ENCODE data around the gene SUN1. TPM values are rescaled to one million over a fixed set of nuclear protein-coding genes. Genes with fewer than 3 reads are reported as not detected.
"Not testable (repeated sequence)": the region's sequence is repeated elsewhere in the genome, so short reads cannot be mapped to it uniquely, and the experiment has no call there.

SUN1 gene
- total RNA-seq, 2 experiments from 2014 or later, result 67.8 to 74.4 TPM

DNA sequence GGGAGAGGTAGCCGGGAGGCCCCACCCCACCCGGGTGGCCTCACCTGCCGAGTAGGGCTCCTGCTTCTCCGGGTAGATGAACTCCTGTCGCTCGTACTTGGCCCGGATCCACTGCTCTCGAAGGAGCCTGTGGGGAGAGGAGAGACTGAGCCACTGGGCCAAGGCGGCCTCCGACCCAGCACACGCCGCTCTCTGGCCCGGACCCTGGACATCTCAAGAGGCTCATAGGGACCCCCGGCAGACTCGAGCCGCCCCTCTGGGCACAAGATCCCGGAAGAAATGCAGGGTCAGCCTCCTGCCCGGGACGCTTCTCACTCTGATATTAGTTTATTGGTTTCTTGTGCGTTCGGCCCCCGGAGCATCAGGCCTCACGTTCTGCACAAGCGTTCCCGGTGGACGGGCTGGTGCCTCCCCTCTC is 87.7 kb downstream of the SUN1 start:
- peaks cover 38% of the 10 kb centered on the region for H3K4me1 Mint-ChIP-seq (ENCODE audit: low read depth)
- H3K27me3 Mint-ChIP-seq (ENCODE audit: low read depth), result no peaks in the 10 kb centered on the region
- H3K27ac Mint-ChIP-seq, result no peak overlapping the region
- DNase-seq, result no peak
- no peaks in the 10 kb centered on the region for H3K9me3 Mint-ChIP-seq
- CTCF ChIA-PET, result no interaction called here
- H3K4me3 Mint-ChIP-seq, result no peak overlapping the region
- intact Hi-C loops (cut with micrococcal nuclease), result no loop called here
- H3K36me3 Mint-ChIP-seq (ENCODE audit: low read depth), result no peaks in the 10 kb centered on the region

DNA sequence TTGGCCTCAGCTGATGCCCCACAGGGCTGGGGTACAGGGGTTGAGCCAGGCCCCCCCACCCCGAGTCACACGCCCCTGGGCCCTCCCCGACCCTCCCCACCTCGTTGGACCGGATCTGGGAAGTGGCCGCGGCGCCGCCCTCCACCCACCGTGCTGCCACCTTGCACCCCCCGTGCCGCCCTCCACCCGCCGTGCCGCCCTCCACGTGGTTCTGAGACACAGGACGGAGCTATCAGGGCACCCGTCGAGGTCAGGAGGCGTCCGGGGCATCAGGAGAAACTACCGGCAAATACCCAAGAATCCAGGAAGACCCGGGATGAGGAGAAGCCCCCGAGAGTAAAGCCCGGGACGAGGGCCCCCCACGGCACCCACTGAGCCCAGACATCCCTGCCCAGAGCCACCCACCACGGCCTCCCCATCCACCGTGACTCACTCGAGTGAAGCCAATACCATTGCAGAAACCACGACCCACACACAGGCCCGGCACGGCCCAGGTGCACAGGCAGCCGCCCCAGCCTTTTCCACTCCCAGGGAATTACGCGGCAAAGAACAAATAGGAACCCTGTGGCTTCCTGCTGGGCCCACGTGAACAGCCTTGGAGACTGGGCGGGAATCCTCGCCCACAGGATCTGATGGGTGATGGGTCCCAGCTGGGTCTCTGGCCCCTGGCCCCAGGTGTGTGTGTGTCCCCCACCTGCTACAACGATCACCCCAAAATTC is 88.2 kb downstream of the SUN1 start:
- intact Hi-C loops (cut with micrococcal nuclease), result no loop called here
- H3K9me3 Mint-ChIP-seq, result no peaks in the 10 kb centered on the region
- H3K36me3 Mint-ChIP-seq (ENCODE audit: low read depth), result no peaks in the 10 kb centered on the region
- CTCF ChIA-PET, result no interaction called here
- no peak for DNase-seq
- peaks cover 40% of the 10 kb centered on the region for H3K4me1 Mint-ChIP-seq (ENCODE audit: low read depth)
- H3K27me3 Mint-ChIP-seq (ENCODE audit: low read depth), result no peaks in the 10 kb centered on the region
- no peak overlapping the region for H3K27ac Mint-ChIP-seq
- H3K4me3 Mint-ChIP-seq, result no peak overlapping the region

- Mint-ChIP-seq H3K4me3 (no peak overlapping the region), H3K27ac (no peak overlapping the region), H3K4me1 (ENCODE audit: low read depth) (peaks cover 43% of the 10 kb centered on the region), H3K36me3 (ENCODE audit: low read depth) (no peaks in the 10 kb centered on the region), H3K27me3 (ENCODE audit: low read depth) (no peaks in the 10 kb centered on the region), H3K9me3 (no peaks in the 10 kb centered on the region)
- intact Hi-C loops (cut with micrococcal nuclease), result no loop called here
- no peak for DNase-seq
- CTCF ChIA-PET, result interaction anchor here (2.6 kb wide), 1 partner anchor 12 kb away, joined by 13 read pairs; no protein-coding TSS in a partner anchor
Measured at GRCh38 chr7:921071-921461, 88.8 kb downstream of the SUN1 start.

GRCh38 chr7:921581-922333 is 89.5 kb downstream of the SUN1 start:
- Mint-ChIP-seq H3K27ac (no peak overlapping the region), H3K27me3 (ENCODE audit: low read depth) (no peaks in the 10 kb centered on the region), H3K36me3 (ENCODE audit: low read depth) (no peaks in the 10 kb centered on the region), H3K4me1 (ENCODE audit: low read depth) (peaks cover 43% of the 10 kb centered on the region), H3K9me3 (no peaks in the 10 kb centered on the region), H3K4me3 (peak overlapping the region; percentile 52)
- no peak for DNase-seq
- CTCF ChIA-PET, result interaction anchor here (1.1 to 2.6 kb wide), 2 partner anchors 12 to 19 kb away, joined by 3 to 13 read pairs; no protein-coding TSS in a partner anchor
- intact Hi-C loops (cut with micrococcal nuclease), result loop anchor here (2.0 kb wide), 1 partner anchor 89 kb away; the partner anchor contains the start of gene SUN1

- Mint-ChIP-seq H3K36me3 (ENCODE audit: low read depth) (no peaks in the 10 kb centered on the region), H3K4me1 (ENCODE audit: low read depth) (peaks cover 43% of the 10 kb centered on the region), H3K27me3 (ENCODE audit: low read depth) (no peaks in the 10 kb centered on the region), H3K4me3 (peak overlapping the region; percentile 78), H3K27ac (peak overlapping the region; percentile 91), H3K9me3 (no peaks in the 10 kb centered on the region)
- DNase-seq, result peak; percentile 55
- CTCF ChIA-PET, result interaction anchor here (1.1 to 2.6 kb wide), 3 partner anchors 13 to 70 kb away, joined by 3 to 13 read pairs (median 5); no protein-coding TSS in a partner anchor
- intact Hi-C loops (cut with micrococcal nuclease), result loop anchor here (1.0 to 2.0 kb wide), 5 partner anchors 12 to 90 kb away; partner anchors contain the start of genes COX19, GET4 and SUN1
Measured at GRCh38 chr7:922334-923107, 90.2 kb downstream of the SUN1 start.

GRCh38 chr7:923108-924041 is 91.1 kb downstream of the SUN1 start:
- Mint-ChIP-seq H3K9me3 (no peaks in the 10 kb centered on the region), H3K27ac (peak overlapping the region; percentile 91)
- CTCF ChIA-PET, result interaction anchor here (1.3 to 2.6 kb wide), 2 partner anchors 14 to 70 kb away, joined by 5 to 13 read pairs; no protein-coding TSS in a partner anchor

GRCh38 chr7:924042-924441 is 91.8 kb downstream of the SUN1 start:
- H3K27me3 Mint-ChIP-seq (ENCODE audit: low read depth); H3K36me3 Mint-ChIP-seq (ENCODE audit: low read depth); H3K27ac Mint-ChIP-seq; intact Hi-C loops (cut with micrococcal nuclease); H3K4me3 Mint-ChIP-seq; DNase-seq; H3K9me3 Mint-ChIP-seq: not testable (repeated sequence)
- H3K4me1 Mint-ChIP-seq (ENCODE audit: low read depth), result peaks cover 43% of the 10 kb centered on the region
- CTCF ChIA-PET, result interaction anchor here (1.3 kb wide), 1 partner anchor 69 kb away, joined by 5 read pairs; no protein-coding TSS in a partner anchor

More at GRCh38 chr7:923108-924041, 91.1 kb downstream of the SUN1 start:
- H3K36me3 Mint-ChIP-seq (ENCODE audit: low read depth), result no peaks in the 10 kb centered on the region
- DNase-seq, result peak; percentile 98
- intact Hi-C loops (cut with micrococcal nuclease), result loop anchor here (1.0 to 2.0 kb wide), 5 partner anchors 13 to 91 kb away; partner anchors contain the start of genes COX19, GET4 and SUN1
- no peaks in the 10 kb centered on the region for H3K27me3 Mint-ChIP-seq (ENCODE audit: low read depth)
- peaks cover 43% of the 10 kb centered on the region for H3K4me1 Mint-ChIP-seq (ENCODE audit: low read depth)
- peak overlapping the region; percentile 78 for H3K4me3 Mint-ChIP-seq

Other genes with a start within 250 kb of the SUN1 start
- 10 to 100 TPM; 26.2 to 27.5 TPM for gene DNAAF5, start 105.8 kb upstream of the SUN1 start, total RNA-seq
- gene PRKAR1B, start 105.2 kb upstream of the SUN1 start, total RNA-seq, result 10 to 100 TPM; 15.5 to 15.8 TPM
- 10 to 100 TPM; 19.3 to 20.2 TPM for gene GET4, start 44.1 kb downstream of the SUN1 start, total RNA-seq
- 1 to 10 TPM; 8.0 to 9.9 TPM for gene ADAP1, start 122.2 kb downstream of the SUN1 start, total RNA-seq
- 10 to 100 TPM; 12.6 to 15.2 TPM for gene COX19, start 143.1 kb downstream of the SUN1 start, total RNA-seq
- gene CYP2W1, start 150.7 kb downstream of the SUN1 start, total RNA-seq, result not detected
- gene GPR146, start 212.1 kb downstream of the SUN1 start, total RNA-seq, result under 1 TPM; 0.57 to 0.62 TPM